Measurements from ENCODE around the gene PTPRE.

The PTPRE gene

DNA sequence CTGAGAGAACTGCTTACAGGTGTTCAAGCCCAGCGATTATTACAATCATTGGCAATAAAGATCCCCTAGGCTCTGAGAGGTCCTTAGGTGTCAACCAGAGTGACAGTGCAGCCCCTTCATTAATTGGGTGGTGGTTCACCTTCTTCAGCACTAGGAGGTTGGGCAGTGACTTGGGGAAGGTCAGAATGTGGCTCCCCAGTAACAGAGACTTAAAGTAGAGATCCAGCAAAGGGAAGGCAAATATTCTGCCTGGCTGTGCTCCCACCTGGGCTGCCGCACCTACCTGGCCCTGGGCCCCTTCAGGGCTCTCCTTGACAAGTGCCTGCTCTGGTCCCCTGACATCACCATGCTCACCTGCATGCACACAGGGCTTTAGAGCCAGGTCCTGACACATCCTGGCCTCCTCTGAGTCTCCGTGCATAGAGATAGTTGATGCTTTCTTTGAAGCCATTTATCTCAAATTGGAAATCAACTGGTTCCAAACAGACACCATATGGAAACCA lies 16.0 kb upstream of the PTPRE start:
- no peaks in the 10 kb centered on the region for H3K4me1 ChIP-seq (ENCODE audit: control insufficient read depth, insufficient read depth, low read length)
- no peak overlapping the region for H3K27ac ChIP-seq (ENCODE audit: insufficient read depth, low read depth, low read length, poor library complexity, severe bottlenecking)
- WGBS, 2 experiments: 90 to 95% methylated on average over 3 of the region's 3 CpGs
- no peak overlapping the region for H3K4me3 ChIP-seq (ENCODE audit: insufficient read depth, low read depth, low read length)
- no peaks in the 10 kb centered on the region for H3K9me3 ChIP-seq (ENCODE audit: control insufficient read depth, low read length)
- no peaks in the 10 kb centered on the region for H3K27me3 ChIP-seq (ENCODE audit: control insufficient read depth, insufficient read depth, low read length, poor library complexity, severe bottlenecking)
- H3K36me3 ChIP-seq (ENCODE audit: control insufficient read depth, insufficient read depth, low read length): no peaks in the 10 kb centered on the region

DNA sequence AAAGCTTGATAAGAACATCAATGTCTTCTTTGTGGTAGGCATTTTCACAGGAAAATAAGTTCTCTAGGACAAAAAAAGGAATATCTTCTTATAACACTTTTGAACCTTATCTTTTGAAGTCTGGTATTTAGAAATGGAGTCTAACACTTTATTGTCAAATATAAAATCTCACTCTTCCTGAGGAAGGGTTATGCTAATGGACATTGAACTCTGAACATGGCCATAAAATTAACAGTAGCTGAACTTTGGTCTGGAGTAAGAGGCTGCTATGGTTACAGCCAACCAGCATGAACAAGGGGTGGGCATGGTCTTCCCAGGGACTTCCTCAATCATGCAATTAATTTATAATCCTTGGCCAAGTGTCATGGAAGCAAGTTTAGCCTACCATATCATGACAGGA lies 14.2 kb upstream of the PTPRE start, which contains the start of gene CLRN3:
Gene CLRN3 (minus strand): TSS at position 199 of the 400 bp plus-strand sequence. CDS start 157 bp downstream, at position 42.
- no peak within 1 kb of the TSS for H3K27ac ChIP-seq (ENCODE audit: insufficient read depth, low read depth, low read length, poor library complexity, severe bottlenecking)
- no peaks in the 10 kb centered on the region for H3K9me3 ChIP-seq (ENCODE audit: control insufficient read depth, low read length)
- H3K4me3 ChIP-seq (ENCODE audit: insufficient read depth, low read depth, low read length): no peak within 1 kb of the TSS
- no peaks in the 10 kb centered on the region for H3K4me1 ChIP-seq (ENCODE audit: control insufficient read depth, insufficient read depth, low read length)
- no peaks in the 10 kb centered on the region for H3K36me3 ChIP-seq (ENCODE audit: control insufficient read depth, insufficient read depth, low read length)
- no peaks in the 10 kb centered on the region for H3K27me3 ChIP-seq (ENCODE audit: control insufficient read depth, insufficient read depth, low read length, poor library complexity, severe bottlenecking)

DNA sequence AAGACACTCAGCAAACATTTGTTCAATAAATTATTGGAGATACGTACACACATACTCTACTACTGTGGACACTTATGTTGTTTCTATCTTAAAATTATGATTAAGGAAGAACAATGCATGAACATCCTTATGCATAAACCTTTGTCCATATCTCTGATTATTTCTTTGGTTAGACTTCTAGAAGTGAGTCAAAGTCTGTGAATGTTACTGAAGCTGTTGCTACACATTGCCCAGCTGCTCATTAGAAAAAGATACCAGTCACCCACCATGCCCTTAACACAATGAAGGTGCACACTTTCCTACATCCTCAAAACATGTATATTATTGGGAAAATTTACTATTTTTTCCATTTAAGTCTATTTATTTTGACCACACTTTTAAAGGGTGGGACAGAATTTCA lies 12.8 kb upstream of the PTPRE start:
- 71% methylated on average over 1 of the region's 1 CpG; no CpG with 5 or more reads in 1 of the 2 experiments for WGBS, 2 experiments
- Histone ChIP-seq H3K9me3 (ENCODE audit: control insufficient read depth, low read length) (no peaks in the 10 kb centered on the region), H3K27me3 (ENCODE audit: control insufficient read depth, insufficient read depth, low read length, poor library complexity, severe bottlenecking) (no peaks in the 10 kb centered on the region), H3K4me1 (ENCODE audit: control insufficient read depth, insufficient read depth, low read length) (no peaks in the 10 kb centered on the region), H3K4me3 (ENCODE audit: insufficient read depth, low read depth, low read length) (no peak overlapping the region), H3K27ac (ENCODE audit: insufficient read depth, low read depth, low read length, poor library complexity, severe bottlenecking) (no peak overlapping the region), H3K36me3 (ENCODE audit: control insufficient read depth, insufficient read depth, low read length) (no peaks in the 10 kb centered on the region)

DNA sequence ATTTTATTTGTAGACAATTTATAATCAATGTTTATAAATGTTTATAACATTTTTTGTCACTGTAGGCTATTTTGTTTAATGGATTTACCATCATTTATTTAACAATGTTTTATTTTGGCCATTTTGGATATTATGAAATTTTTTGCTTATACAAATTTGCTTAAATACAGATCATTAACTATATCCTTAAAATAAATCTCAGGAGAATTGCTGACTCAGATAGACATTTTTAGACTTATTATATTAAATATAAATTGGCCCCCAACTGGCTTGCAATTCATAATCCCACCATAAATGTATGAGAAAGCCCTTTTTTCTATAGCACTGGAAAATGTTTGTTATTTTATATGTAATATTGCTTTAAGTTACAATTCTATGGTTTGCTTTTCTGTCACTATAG lies 10.3 kb upstream of the PTPRE start:
- Histone ChIP-seq H3K36me3 (ENCODE audit: control insufficient read depth, insufficient read depth, low read length) (no peaks in the 10 kb centered on the region), H3K4me3 (ENCODE audit: insufficient read depth, low read depth, low read length) (no peak overlapping the region), H3K9me3 (ENCODE audit: control insufficient read depth, low read length) (no peaks in the 10 kb centered on the region), H3K4me1 (ENCODE audit: control insufficient read depth, insufficient read depth, low read length) (no peaks in the 10 kb centered on the region), H3K27ac (ENCODE audit: insufficient read depth, low read depth, low read length, poor library complexity, severe bottlenecking) (no peak overlapping the region), H3K27me3 (ENCODE audit: control insufficient read depth, insufficient read depth, low read length, poor library complexity, severe bottlenecking) (no peaks in the 10 kb centered on the region)

DNA sequence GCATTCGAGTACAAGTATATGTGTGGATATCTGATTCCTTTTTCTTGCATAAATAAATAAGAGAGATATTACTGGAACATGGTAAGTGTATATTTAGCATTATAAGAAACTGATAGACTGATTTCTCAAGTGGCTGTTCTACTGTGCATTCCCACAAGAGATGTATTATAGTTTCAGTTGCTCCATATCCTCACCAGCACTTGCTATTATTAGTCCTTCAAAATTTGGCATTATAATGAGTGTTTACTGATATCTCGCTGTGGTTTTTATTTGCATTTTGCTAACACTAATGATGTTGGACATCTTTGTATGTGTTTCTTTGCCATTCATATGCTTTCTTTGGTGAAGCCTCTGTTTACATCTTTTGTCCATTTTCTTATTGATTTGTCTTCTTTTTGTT lies 9.7 kb upstream of the PTPRE start:
- H3K4me3 ChIP-seq (ENCODE audit: insufficient read depth, low read depth, low read length): no peak overlapping the region
- H3K27me3 ChIP-seq (ENCODE audit: control insufficient read depth, insufficient read depth, low read length, poor library complexity, severe bottlenecking): no peaks in the 10 kb centered on the region
- H3K9me3 ChIP-seq (ENCODE audit: control insufficient read depth, low read length): no peaks in the 10 kb centered on the region
- 90 to 96% methylated on average over 2 of the region's 2 CpGs for WGBS, 2 experiments
- H3K27ac ChIP-seq (ENCODE audit: insufficient read depth, low read depth, low read length, poor library complexity, severe bottlenecking): no peak overlapping the region
- H3K4me1 ChIP-seq (ENCODE audit: control insufficient read depth, insufficient read depth, low read length): no peaks in the 10 kb centered on the region
- H3K36me3 ChIP-seq (ENCODE audit: control insufficient read depth, insufficient read depth, low read length): no peaks in the 10 kb centered on the region

DNA sequence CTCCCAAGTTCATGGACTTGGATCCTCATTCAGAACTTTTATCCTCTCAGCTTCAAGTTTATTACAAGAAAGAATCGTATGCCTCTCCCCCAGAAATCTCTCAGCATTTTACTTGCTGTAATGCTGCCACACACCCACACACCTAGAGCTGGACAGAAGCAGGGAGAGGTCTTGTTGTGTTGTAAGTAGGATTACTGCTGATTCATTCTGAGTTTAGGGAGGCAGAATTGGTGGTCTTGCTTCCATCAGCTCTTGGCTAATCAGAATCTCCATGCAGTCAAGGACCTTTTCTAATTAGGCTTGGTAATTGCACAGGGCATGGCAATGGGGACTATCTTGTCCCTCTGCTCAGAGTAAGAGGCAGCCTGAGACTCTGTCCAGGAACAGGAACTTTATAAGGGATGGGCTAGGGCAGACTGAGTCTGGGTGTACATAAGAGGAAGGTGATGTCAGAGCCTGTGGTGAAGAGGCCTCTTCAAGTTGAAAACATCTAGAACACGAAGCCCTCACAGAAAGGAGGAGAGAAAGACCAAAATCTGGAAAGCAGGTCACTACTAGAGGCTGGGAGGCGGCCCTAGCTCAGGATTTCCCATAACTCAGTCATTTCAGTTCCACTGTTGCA lies 7.0 kb upstream of the PTPRE start:
- no peaks in the 10 kb centered on the region for H3K36me3 ChIP-seq (ENCODE audit: control insufficient read depth, insufficient read depth, low read length)
- WGBS, 2 experiments: 91 to 94% methylated on average over 3 of the region's 3 CpGs
- no peak overlapping the region for H3K4me3 ChIP-seq (ENCODE audit: insufficient read depth, low read depth, low read length)
- H3K4me1 ChIP-seq (ENCODE audit: control insufficient read depth, insufficient read depth, low read length): no peaks in the 10 kb centered on the region
- H3K27ac ChIP-seq (ENCODE audit: insufficient read depth, low read depth, low read length, poor library complexity, severe bottlenecking): no peak overlapping the region
- no peaks in the 10 kb centered on the region for H3K27me3 ChIP-seq (ENCODE audit: control insufficient read depth, insufficient read depth, low read length, poor library complexity, severe bottlenecking)
- H3K9me3 ChIP-seq (ENCODE audit: control insufficient read depth, low read length): no peaks in the 10 kb centered on the region

DNA sequence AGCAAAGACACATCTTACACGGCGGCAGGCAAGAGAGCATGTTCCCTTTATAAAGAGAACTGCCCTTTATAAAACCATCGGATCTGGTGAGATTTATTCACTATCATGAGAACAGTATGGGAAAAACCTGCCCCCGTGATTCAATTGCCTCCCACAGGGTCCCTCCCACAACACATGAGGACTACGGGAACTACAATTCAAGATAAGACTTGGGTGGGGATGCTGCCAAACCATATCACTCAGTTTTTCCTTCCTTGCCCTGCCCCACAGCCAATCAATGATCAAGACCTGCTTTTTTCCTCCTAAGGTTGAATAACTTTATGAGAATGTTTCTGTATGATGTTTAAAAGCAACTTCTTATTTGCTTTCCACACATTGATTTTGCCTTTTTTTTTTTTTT lies 3.1 kb upstream of the PTPRE start:
- no peaks in the 10 kb centered on the region for H3K36me3 ChIP-seq (ENCODE audit: control insufficient read depth, insufficient read depth, low read length)
- no peak overlapping the region for H3K27ac ChIP-seq (ENCODE audit: insufficient read depth, low read depth, low read length, poor library complexity, severe bottlenecking)
- H3K4me3 ChIP-seq (ENCODE audit: insufficient read depth, low read depth, low read length): no peak overlapping the region
- 88 to 92% methylated on average over 5 of the region's 5 CpGs for WGBS, 2 experiments
- H3K9me3 ChIP-seq (ENCODE audit: control insufficient read depth, low read length): no peaks in the 10 kb centered on the region
- H3K4me1 ChIP-seq (ENCODE audit: control insufficient read depth, insufficient read depth, low read length): no peaks in the 10 kb centered on the region
- peaks cover 31% of the 10 kb centered on the region for H3K27me3 ChIP-seq (ENCODE audit: control insufficient read depth, insufficient read depth, low read length, poor library complexity, severe bottlenecking)

DNA sequence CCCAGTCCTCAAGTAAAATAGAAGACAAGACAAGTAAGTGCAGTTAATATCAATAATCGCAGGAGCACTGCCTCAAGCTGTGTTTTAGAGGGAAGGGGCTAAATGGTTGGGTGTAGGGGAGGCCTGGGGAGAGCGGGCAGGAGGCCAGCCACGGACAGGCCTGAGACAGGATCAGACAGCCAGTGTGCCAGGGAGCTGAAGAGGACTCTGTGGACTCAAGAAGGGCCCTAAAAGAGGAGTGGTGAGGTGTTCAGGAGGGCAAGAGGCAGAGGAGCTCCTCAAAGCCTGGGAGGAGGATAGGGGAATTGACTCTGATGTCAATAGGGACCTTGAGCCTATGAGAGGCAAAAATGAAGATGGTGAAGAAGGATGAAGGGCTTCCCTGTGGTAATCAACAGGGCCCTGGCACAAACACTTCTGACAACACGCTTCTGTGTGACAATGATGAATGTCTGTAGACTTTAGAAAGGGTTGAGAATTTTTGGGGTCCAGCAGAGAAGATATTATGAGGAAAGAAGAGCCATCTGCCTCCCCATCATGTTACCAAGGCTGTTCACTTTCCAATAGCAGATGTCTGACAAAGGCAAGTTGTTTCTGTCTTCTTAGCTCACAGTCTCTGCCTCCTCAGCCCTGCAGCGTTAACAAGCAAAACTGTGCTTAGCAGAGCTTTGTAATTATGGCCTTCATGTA lies 2.4 kb upstream of the PTPRE start:
- Histone ChIP-seq H3K9me3 (ENCODE audit: control insufficient read depth, low read length) (no peaks in the 10 kb centered on the region), H3K27ac (ENCODE audit: insufficient read depth, low read depth, low read length, poor library complexity, severe bottlenecking) (no peak overlapping the region), H3K4me3 (ENCODE audit: insufficient read depth, low read depth, low read length) (no peak overlapping the region), H3K27me3 (ENCODE audit: control insufficient read depth, insufficient read depth, low read length, poor library complexity, severe bottlenecking) (peaks cover 38% of the 10 kb centered on the region), H3K4me1 (ENCODE audit: control insufficient read depth, insufficient read depth, low read length) (no peaks in the 10 kb centered on the region), H3K36me3 (ENCODE audit: control insufficient read depth, insufficient read depth, low read length) (no peaks in the 10 kb centered on the region)
- WGBS, 2 experiments: 88 to 90% methylated on average over 5 of the region's 5 CpGs

DNA sequence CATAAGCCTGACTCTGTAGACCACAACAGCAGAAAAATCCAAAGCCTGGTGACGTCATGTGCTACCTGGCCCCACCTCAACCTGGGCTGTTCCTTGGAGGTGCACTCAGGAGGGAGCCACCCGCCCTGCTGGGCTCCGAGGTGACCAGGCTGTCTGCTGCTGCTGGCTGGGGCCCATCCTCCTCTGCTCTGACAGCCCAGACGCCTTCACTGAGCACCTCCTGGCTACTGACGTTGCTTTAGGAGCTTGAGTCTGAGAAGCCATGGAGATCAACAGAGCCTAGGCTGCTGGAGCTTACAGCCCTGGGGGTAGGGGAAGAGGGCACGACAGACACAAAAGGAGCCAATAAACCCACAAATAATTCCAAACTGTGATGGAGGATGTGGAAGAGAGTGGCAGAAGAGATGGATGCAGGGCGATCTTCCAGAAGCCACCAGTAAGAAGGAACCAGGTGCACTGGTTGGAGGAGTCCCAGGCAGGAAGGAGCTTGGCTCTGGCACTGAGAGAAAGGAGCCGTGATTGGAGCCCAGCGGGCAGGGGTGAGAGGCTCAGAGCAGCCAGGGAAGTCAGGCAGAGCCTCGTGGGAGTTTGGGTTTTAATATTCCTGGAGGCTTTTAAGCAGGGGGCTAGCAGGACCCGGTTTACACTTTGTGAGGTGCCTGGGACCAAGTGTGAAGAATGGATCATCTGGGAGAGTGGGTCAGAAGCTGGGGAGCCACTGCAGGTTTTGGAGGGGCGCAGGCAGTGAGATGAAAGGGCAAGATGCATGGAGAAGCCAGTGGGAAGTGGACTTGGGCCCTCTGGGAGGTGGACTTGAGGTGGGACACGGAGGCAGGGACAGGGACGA lies 1.7 kb upstream of the PTPRE start:
- Histone ChIP-seq H3K4me1 (ENCODE audit: control insufficient read depth, insufficient read depth, low read length) (no peaks in the 10 kb centered on the region), H3K9me3 (ENCODE audit: control insufficient read depth, low read length) (no peaks in the 10 kb centered on the region), H3K36me3 (ENCODE audit: control insufficient read depth, insufficient read depth, low read length) (no peaks in the 10 kb centered on the region), H3K4me3 (ENCODE audit: insufficient read depth, low read depth, low read length) (no peak overlapping the region), H3K27ac (ENCODE audit: insufficient read depth, low read depth, low read length, poor library complexity, severe bottlenecking) (no peak overlapping the region), H3K27me3 (ENCODE audit: control insufficient read depth, insufficient read depth, low read length, poor library complexity, severe bottlenecking) (peaks cover 43% of the 10 kb centered on the region)
- WGBS, 2 experiments: 88 to 92% methylated on average over 13 to 14 of the region's 14 CpGs

DNA sequence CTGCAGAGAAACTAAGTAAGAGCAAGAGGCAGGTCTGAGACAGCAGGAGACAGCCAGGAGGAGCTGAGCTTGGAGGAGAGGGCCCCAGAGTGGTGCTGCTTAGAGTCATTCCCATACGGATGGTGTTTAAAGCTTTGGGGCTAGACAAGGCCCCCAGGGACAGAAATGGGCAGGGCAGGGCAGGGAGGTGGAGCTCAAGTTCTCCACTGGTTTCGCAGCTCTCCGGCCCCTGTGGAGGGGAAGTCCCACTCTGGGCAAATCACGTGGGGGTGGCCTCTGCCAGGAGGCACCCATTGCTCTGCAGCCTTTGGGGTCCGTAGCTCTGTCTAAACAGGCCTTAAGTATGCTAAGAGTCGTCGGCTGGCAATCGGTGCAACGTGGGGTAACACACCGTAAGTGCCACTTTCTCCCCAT lies 1.0 kb upstream of the PTPRE start:
- Histone ChIP-seq H3K9me3 (ENCODE audit: control insufficient read depth, low read length) (no peaks in the 10 kb centered on the region), H3K27ac (ENCODE audit: insufficient read depth, low read depth, low read length, poor library complexity, severe bottlenecking) (no peak overlapping the region), H3K4me1 (ENCODE audit: control insufficient read depth, insufficient read depth, low read length) (no peaks in the 10 kb centered on the region), H3K27me3 (ENCODE audit: control insufficient read depth, insufficient read depth, low read length, poor library complexity, severe bottlenecking) (peaks cover 43% of the 10 kb centered on the region), H3K4me3 (ENCODE audit: insufficient read depth, low read depth, low read length) (no peak overlapping the region), H3K36me3 (ENCODE audit: control insufficient read depth, insufficient read depth, low read length) (no peaks in the 10 kb centered on the region)
- WGBS, 2 experiments: 92 to 93% methylated on average over 10 of the region's 10 CpGs

All from ectodermal cell (in vitro differentiated cells).